WTC11 (cell line): ENCODE data around the gene ABHD3. TPM values are rescaled to one million over a fixed set of nuclear protein-coding genes. Genes with fewer than 3 reads are reported as not detected.
"Not testable (repeated sequence)": the region's sequence is repeated elsewhere in the genome, so short reads cannot be mapped to it uniquely, and the experiment has no call there.

ENCODE experiments used
- ATAC-seq: fragments of 200-7000 bp; cut with Tn5 transposase; 2 replicates; pipeline ENCODE4 v1.10.0; 2021; ENCODE audit warnings: mild to moderate bottlenecking, moderate library complexity
- CTCF ChIA-PET: fragments of 300-600 bp; sonication (Branson Sonifier 250); formaldehyde crosslinking; loops from one replicate; lab custom pipeline; 2021; ENCODE audit warnings: antibody characterized with exemption; lab: Charles Lee
- POLR2A ChIA-PET: fragments of 350-600 bp; sonication (Branson Sonifier 250); formaldehyde crosslinking; loops from one replicate; lab custom pipeline; 2021; ENCODE audit warnings: antibody characterized with exemption; lab: Charles Lee
- DNase-seq: peaks from one replicate; pipeline ENCODE4 v3.0.0; 2021; ENCODE audit warnings: low spot score
- H3K27ac Mint-ChIP-seq: 2 replicates; pipeline ENCODE4 v1.8.0; 2021; ENCODE audit warnings: mixed read lengths
- H3K27me3 Mint-ChIP-seq: 2 replicates; pipeline ENCODE4 v1.8.0; 2021; ENCODE audit warnings: low read depth, mild to moderate bottlenecking, moderate library complexity, mixed read lengths
- H3K36me3 Mint-ChIP-seq: 2 replicates; pipeline ENCODE4 v1.8.0; 2021; ENCODE audit warnings: mixed read lengths
- H3K4me1 Mint-ChIP-seq: 2 replicates; pipeline ENCODE4 v1.8.0; 2022; ENCODE audit warnings: mixed read lengths
- H3K4me3 Mint-ChIP-seq: 2 replicates; pipeline ENCODE4 v1.8.0; 2021; ENCODE audit warnings: mild to moderate bottlenecking, moderate library complexity, mixed read lengths
- H3K9me3 Mint-ChIP-seq: 2 replicates; pipeline ENCODE4 v1.8.0; 2021; ENCODE audit warnings: mixed read lengths
- CTCF ChIP-seq: fragments of 200-600 bp; IDR thresholded peaks from 2 replicates; pipeline ENCODE4 v1.8.0; 2022; ENCODE audit warnings: antibody characterized with exemption
- E2F4 ChIP-seq: sonication (generic); formaldehyde crosslinking; IDR thresholded peaks from 2 replicates; pipeline ENCODE4 v1.8.1; 2022; ENCODE audit warnings: low read depth, mild to moderate bottlenecking, moderate library complexity, missing genetic modification reagents, borderline replicate concordance
- E2F5 ChIP-seq: sonication (generic); formaldehyde crosslinking; IDR thresholded peaks from 2 replicates; pipeline ENCODE4 v1.8.1; 2022; ENCODE audit warnings: mild to moderate bottlenecking, moderate library complexity, missing genetic modification reagents
- GABPB1 ChIP-seq: sonication (generic); formaldehyde crosslinking; IDR thresholded peaks from 2 replicates; pipeline ENCODE4 v1.8.1; 2023; ENCODE audit warnings: mild to moderate bottlenecking, missing genetic modification reagents
- HMGA2 ChIP-seq: fragments of 250-450 bp; sonication (Bioruptor Pico); IDR thresholded peaks from 2 replicates; pipeline ENCODE4 v1.4.0; 2021; ENCODE audit warnings: mild to moderate bottlenecking, moderate library complexity
- IRF1 ChIP-seq: sonication (generic); formaldehyde crosslinking; IDR thresholded peaks from 2 replicates; pipeline ENCODE4 v1.8.0; 2023; ENCODE audit warnings: missing genetic modification reagents
- JUN ChIP-seq: sonication (generic); formaldehyde crosslinking; IDR thresholded peaks from 2 replicates; pipeline ENCODE4 v1.8.0; 2023; ENCODE audit warnings: mild to moderate bottlenecking, missing genetic modification reagents
- MAX ChIP-seq: sonication (generic); formaldehyde crosslinking; IDR thresholded peaks from 2 replicates; pipeline ENCODE4 v1.8.0; 2022; ENCODE audit warnings: mild to moderate bottlenecking, missing genetic modification reagents
- MXD4 ChIP-seq: fragments of 250-450 bp; sonication (Bioruptor Pico); IDR thresholded peaks from 2 replicates; pipeline ENCODE4 v1.8.0; 2021; ENCODE audit warnings: mild to moderate bottlenecking, moderate library complexity, borderline replicate concordance
- NR1H2 ChIP-seq: sonication (generic); formaldehyde crosslinking; IDR thresholded peaks from 2 replicates; pipeline ENCODE4 v1.9.0; 2021; ENCODE audit warnings: mild to moderate bottlenecking, moderate library complexity, missing genetic modification reagents
- NR2C2 ChIP-seq: sonication (generic); formaldehyde crosslinking; IDR thresholded peaks from 2 replicates; pipeline ENCODE4 v1.8.0; 2022; ENCODE audit warnings: mild to moderate bottlenecking, missing genetic modification reagents
- RELA ChIP-seq: sonication (generic); formaldehyde crosslinking; IDR thresholded peaks from 2 replicates; pipeline ENCODE4 v1.8.1; 2022; ENCODE audit warnings: missing genetic modification reagents, mild to moderate bottlenecking, borderline replicate concordance
- SMAD4 ChIP-seq: sonication (generic); formaldehyde crosslinking; IDR thresholded peaks from 2 replicates; pipeline ENCODE4 v1.8.0; 2022; ENCODE audit warnings: mild to moderate bottlenecking, missing genetic modification reagents
- SP1 ChIP-seq: sonication (generic); formaldehyde crosslinking; conservative IDR thresholded peaks from 2 replicates; pipeline ENCODE4 v1.8.1; 2022; ENCODE audit warnings: missing genetic modification reagents
- STAT6 ChIP-seq: sonication (generic); formaldehyde crosslinking; conservative IDR thresholded peaks from 2 replicates; pipeline ENCODE4 v1.8.1; 2023; ENCODE audit warnings: mild to moderate bottlenecking, low read depth, missing genetic modification reagents, moderate library complexity
- TCF7 ChIP-seq: sonication (generic); formaldehyde crosslinking; IDR thresholded peaks from 2 replicates; pipeline ENCODE4 v1.8.0; 2022; ENCODE audit warnings: mild to moderate bottlenecking, low read depth, missing genetic modification reagents, moderate library complexity
- TEAD4 ChIP-seq: sonication (generic); formaldehyde crosslinking; IDR thresholded peaks from 2 replicates; pipeline ENCODE4 v1.8.0; 2022; ENCODE audit warnings: mild to moderate bottlenecking, missing genetic modification reagents
- ZNF219 ChIP-seq: sonication (generic); formaldehyde crosslinking; IDR thresholded peaks from 2 replicates; pipeline ENCODE4 v1.8.0; 2023; ENCODE audit warnings: missing genetic modification reagents, mild to moderate bottlenecking, borderline replicate concordance
- ZNF425 ChIP-seq: fragments of 250-450 bp; sonication (Bioruptor Pico); conservative IDR thresholded peaks from 2 replicates; pipeline ENCODE4 v1.9.0; 2021; ENCODE audit warnings: mild to moderate bottlenecking
- total RNA-seq: library from RNA; stranded (reverse); gene quantifications from 3 replicates; pipeline ENCODE4 v1.2.3, GENCODE V29; 2021

ABHD3 gene
- total RNA-seq, 1 experiment from 2014 or later: 11.1 TPM

- H3K9me3 Mint-ChIP-seq: peaks cover 17% of the 10 kb centered on the region
- H3K27me3 Mint-ChIP-seq: no peaks in the 10 kb centered on the region
- POLR2A ChIA-PET: interaction anchor here (1.5 kb wide), 1 partner anchor 54 kb away, joined by 3 read pairs; the partner anchor contains the start of gene MIB1
- no peak for DNase-seq
- CTCF ChIA-PET: interaction anchor here (0.7 kb wide), 1 partner anchor 134 kb away, joined by 3 read pairs; no protein-coding TSS in a partner anchor
- ATAC-seq: no peak
- TF ChIP-seq NR1H2 (CRISPR knock-in tag): no peak
- H3K4me3 Mint-ChIP-seq: no peak overlapping the region
- peaks cover 4% of the 10 kb centered on the region; the same call in 1 of the 2 replicates for H3K4me1 Mint-ChIP-seq
- H3K36me3 Mint-ChIP-seq: peaks cover 29% of the 10 kb centered on the region
- no peak overlapping the region for H3K27ac Mint-ChIP-seq
Measured at GRCh38 chr18:21686282-21687105, 18.1 kb downstream of the ABHD3 start.

- POLR2A ChIA-PET, H3K4me1 Mint-ChIP-seq: not testable (repeated sequence)
Measured at GRCh38 chr18:21685556-21685981, 19.0 kb downstream of the ABHD3 start.

GRCh38 chr18:21684731-21685130 lies 19.8 kb downstream of the ABHD3 start:
- POLR2A ChIA-PET: no interaction called here
- no peak for ATAC-seq
- no peak for DNase-seq
- no peaks in the 10 kb centered on the region for H3K27me3 Mint-ChIP-seq
- peaks cover 4% of the 10 kb centered on the region; the same call in 1 of the 2 replicates for H3K4me1 Mint-ChIP-seq
- H3K36me3 Mint-ChIP-seq: peaks cover 12% of the 10 kb centered on the region
- CTCF ChIA-PET: interaction anchor here (0.6 kb wide), 1 partner anchor 10 kb away, joined by 3 read pairs; no protein-coding TSS in a partner anchor
- H3K27ac Mint-ChIP-seq: peak overlapping the region; percentile 41; the same call in 1 of the 2 replicates
- H3K9me3 Mint-ChIP-seq: peaks cover 11% of the 10 kb centered on the region
- no peak overlapping the region for H3K4me3 Mint-ChIP-seq
- TF ChIP-seq E2F5 (CRISPR knock-in tag) (no peak), ZNF425 (CRISPR knock-in tag) (no peak), MXD4 (CRISPR knock-in tag) (no peak), GABPB1 (no peak), ZNF219 (CRISPR knock-in tag) (no peak), JUN (CRISPR knock-in tag) (no peak), SMAD4 (no peak), E2F4 (CRISPR knock-in tag) (no peak), CTCF (no peak), RELA (CRISPR knock-in tag) (no peak), MAX (CRISPR knock-in tag) (no peak), TEAD4 (no peak), IRF1 (CRISPR knock-in tag) (no peak), SP1 (no peak), TCF7 (CRISPR knock-in tag) (no peak), NR2C2 (no peak), STAT6 (CRISPR knock-in tag) (no peak), HMGA2 (CRISPR knock-in tag) (no peak)

More at GRCh38 chr18:21685556-21685981, 19.0 kb downstream of the ABHD3 start:
- ATAC-seq, H3K4me3 Mint-ChIP-seq, CTCF ChIA-PET, H3K27me3 Mint-ChIP-seq, DNase-seq, H3K27ac Mint-ChIP-seq: not testable (repeated sequence)
- H3K9me3 Mint-ChIP-seq: peaks cover 12% of the 10 kb centered on the region
- peaks cover 19% of the 10 kb centered on the region for H3K36me3 Mint-ChIP-seq
